ENCODE data around the gene RPS21.

GRCh38 chr20:62366370-62367135, 20.4 kb upstream of the RPS21 start:
- TF ChIP-seq ZNF274 (IDR thresholded peaks at IDR 0.05; ENCODE audit: low read depth, low read length) (no peak), YY1 (IDR thresholded peaks at IDR 0.05; ENCODE audit: insufficient read depth, insufficient read length) (no peak)

All from NT2/D1 (cell line).